MM.1S (cell line): ENCODE measurements around the gene PPP1CC.

ENCODE experiments used
- EZH2 ChIP-seq: fragments of 300-600 bp; sonication (generic); optimal IDR thresholded peaks from 2 replicates; pipeline ENCODE3; 2017; ENCODE audit warnings: low read depth, mild to moderate bottlenecking, antibody characterized with exemption, low read length, mixed read lengths
- TF ChIP-seq, protein P1 (sequence below): fragments of 300-600 bp; sonication (generic); IDR thresholded peaks from 2 replicates; pipeline ENCODE4 v1.5.1; 2016; ENCODE audit warnings: antibody characterized with exemption, low read length, mixed read lengths

DNA sequence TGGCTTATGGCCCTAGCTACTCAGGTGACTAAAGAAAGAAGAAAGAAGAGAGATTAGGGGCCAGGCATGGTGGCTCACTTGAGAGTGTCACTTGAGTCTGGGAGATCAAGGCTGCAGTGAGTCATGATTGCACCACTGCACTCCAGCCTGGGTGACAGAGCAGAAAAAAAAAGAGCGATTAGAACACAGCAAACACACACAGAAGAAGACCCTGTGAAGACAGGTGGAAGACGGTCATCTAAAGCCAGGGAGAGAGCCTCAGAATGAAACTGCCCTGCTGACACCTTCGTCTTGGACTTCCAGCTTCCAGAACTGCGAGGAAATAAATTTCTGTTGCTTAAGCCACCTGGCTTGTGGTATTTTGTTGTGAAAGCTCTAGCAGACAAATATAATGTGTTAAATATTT, 17.5 kb upstream of the PPP1CC start:
- TF ChIP-seq, protein P1, sequence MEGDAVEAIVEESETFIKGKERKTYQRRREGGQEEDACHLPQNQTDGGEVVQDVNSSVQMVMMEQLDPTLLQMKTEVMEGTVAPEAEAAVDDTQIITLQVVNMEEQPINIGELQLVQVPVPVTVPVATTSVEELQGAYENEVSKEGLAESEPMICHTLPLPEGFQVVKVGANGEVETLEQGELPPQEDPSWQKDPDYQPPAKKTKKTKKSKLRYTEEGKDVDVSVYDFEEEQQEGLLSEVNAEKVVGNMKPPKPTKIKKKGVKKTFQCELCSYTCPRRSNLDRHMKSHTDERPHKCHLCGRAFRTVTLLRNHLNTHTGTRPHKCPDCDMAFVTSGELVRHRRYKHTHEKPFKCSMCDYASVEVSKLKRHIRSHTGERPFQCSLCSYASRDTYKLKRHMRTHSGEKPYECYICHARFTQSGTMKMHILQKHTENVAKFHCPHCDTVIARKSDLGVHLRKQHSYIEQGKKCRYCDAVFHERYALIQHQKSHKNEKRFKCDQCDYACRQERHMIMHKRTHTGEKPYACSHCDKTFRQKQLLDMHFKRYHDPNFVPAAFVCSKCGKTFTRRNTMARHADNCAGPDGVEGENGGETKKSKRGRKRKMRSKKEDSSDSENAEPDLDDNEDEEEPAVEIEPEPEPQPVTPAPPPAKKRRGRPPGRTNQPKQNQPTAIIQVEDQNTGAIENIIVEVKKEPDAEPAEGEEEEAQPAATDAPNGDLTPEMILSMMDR = no peak
- no peak for TF ChIP-seq EZH2
